HepG2 (cell line): ENCODE results near the gene SPN. TPM values are rescaled to one million over a fixed set of nuclear protein-coding genes. Genes with fewer than 3 reads are reported as not detected.

Experiments used
- EHMT2 ChIP-seq: fragments of 200-600 bp; sonication (generic); IDR thresholded peaks from 2 replicates; pipeline ENCODE4 v1.7.0; 2017; ENCODE audit warnings: antibody characterized with exemption, low read depth, low read length, borderline replicate concordance
- HMGXB3 ChIP-seq: sonication (generic); formaldehyde crosslinking; IDR thresholded peaks from 2 replicates; pipeline ENCODE4 v1.4.0; 2020; ENCODE audit warnings: missing genetic modification reagents, borderline replicate concordance
- MBNL3 ChIP-seq: fragments of 250-450 bp; sonication (Bioruptor Pico); conservative IDR thresholded peaks from 2 replicates; pipeline ENCODE4 v1.8.0; 2022; ENCODE audit warnings: mild to moderate bottlenecking, inconsistent platforms
- ZKSCAN5 ChIP-seq: sonication (generic); formaldehyde crosslinking; IDR thresholded peaks from 2 replicates; pipeline ENCODE4 v1.5.1; 2020; ENCODE audit warnings: mild to moderate bottlenecking, missing genetic modification reagents
- ZNF124 ChIP-seq: sonication (generic); formaldehyde crosslinking; IDR thresholded peaks from 2 replicates; pipeline ENCODE4 v1.4.0; 2020; ENCODE audit warnings: missing genetic modification reagents
- ZNF589 ChIP-seq: sonication (generic); formaldehyde crosslinking; conservative IDR thresholded peaks from 2 replicates; pipeline ENCODE4 v1.8.0; 2022; ENCODE audit warnings: mild to moderate bottlenecking, moderate library complexity, missing genetic modification reagents
- ZNF598 ChIP-seq: sonication (generic); formaldehyde crosslinking; IDR thresholded peaks from 2 replicates; pipeline ENCODE4 v1.5.1; 2020; ENCODE audit warnings: mild to moderate bottlenecking, missing genetic modification reagents, borderline replicate concordance
- ZNF616 ChIP-seq: sonication (generic); formaldehyde crosslinking; IDR thresholded peaks from 2 replicates; pipeline ENCODE4 v1.5.0; 2020; ENCODE audit warnings: low read depth, mild to moderate bottlenecking, missing genetic modification reagents
- polyA plus RNA-seq, 8 experiments: library from polyadenylated mRNA; depleted of rRNA in 3 of 8; stranded (reverse) in 7 of 8; unstranded in 1 of 8; fragments of >200 nt; fragmentation: Illumina TruSeq in 4 of 8; extraction: Trizol in 4 of 8; gene quantifications; 2 replicates each; pipeline versions ENCODE4 v1.2.1 to v1.2.3, GENCODE V29; 2011 to 2016; ENCODE audit warnings: low read depth in 4 of 8, missing spikeins in 1 of 8, mixed read lengths in 1 of 8; ENCODE audit not compliant: insufficient read depth in 1 of 8
- total RNA-seq, 5 experiments: library from RNA; depleted of rRNA; stranded (reverse); fragments of >200 nt; fragmentation: Illumina TruSeq; extraction: Trizol; gene quantifications; 2 replicates each; pipeline ENCODE4 v1.2.3, GENCODE V29; 2016; ENCODE audit warnings: low read depth in 1 of 5
- TF ChIP-seq, protein P1 (sequence below): sonication (generic); formaldehyde crosslinking; IDR thresholded peaks from 2 replicates; pipeline ENCODE4 v1.5.1; 2020; ENCODE audit warnings: missing genetic modification reagents, mild to moderate bottlenecking, borderline replicate concordance
- TF ChIP-seq, protein P2 (sequence below), 2 experiments: sonication (generic) in 1 of 2; formaldehyde crosslinking in 1 of 2; IDR thresholded peaks; 2 replicates each; pipeline versions ENCODE4 v1.5.1 to v1.6.1; 2011 to 2020; ENCODE audit warnings: borderline replicate concordance in 1 of 2, low read depth in 1 of 2, low read length in 1 of 2, mild to moderate bottlenecking in 1 of 2, missing genetic modification reagents in 1 of 2, moderate library complexity in 1 of 2
- TF ChIP-seq, protein P3 (sequence below): sonication (generic); formaldehyde crosslinking; IDR thresholded peaks from 2 replicates; pipeline ENCODE4 v1.4.0; 2020; ENCODE audit warnings: missing genetic modification reagents, mild to moderate bottlenecking, borderline replicate concordance
- TF ChIP-seq, protein P4 (sequence below): sonication (generic); formaldehyde crosslinking; IDR thresholded peaks from 2 replicates; pipeline ENCODE4; 2020; ENCODE audit warnings: missing genetic modification reagents, mild to moderate bottlenecking, borderline replicate concordance

Gene SPN
- total and polyA plus RNA-seq, 2 of the 13 experiments (the other 11 are each of a cell fraction or from before 2014, with no cell fraction given), result 0.22 to 1.6 TPM

GRCh38 chr16:29645694-29646187 lies 17.3 kb upstream of the SPN start (continued):
- TF ChIP-seq MBNL3, result 0 out of 2 replicates have a peak, but pooled peaks have one; percentile 30
- TF ChIP-seq, protein P1, sequence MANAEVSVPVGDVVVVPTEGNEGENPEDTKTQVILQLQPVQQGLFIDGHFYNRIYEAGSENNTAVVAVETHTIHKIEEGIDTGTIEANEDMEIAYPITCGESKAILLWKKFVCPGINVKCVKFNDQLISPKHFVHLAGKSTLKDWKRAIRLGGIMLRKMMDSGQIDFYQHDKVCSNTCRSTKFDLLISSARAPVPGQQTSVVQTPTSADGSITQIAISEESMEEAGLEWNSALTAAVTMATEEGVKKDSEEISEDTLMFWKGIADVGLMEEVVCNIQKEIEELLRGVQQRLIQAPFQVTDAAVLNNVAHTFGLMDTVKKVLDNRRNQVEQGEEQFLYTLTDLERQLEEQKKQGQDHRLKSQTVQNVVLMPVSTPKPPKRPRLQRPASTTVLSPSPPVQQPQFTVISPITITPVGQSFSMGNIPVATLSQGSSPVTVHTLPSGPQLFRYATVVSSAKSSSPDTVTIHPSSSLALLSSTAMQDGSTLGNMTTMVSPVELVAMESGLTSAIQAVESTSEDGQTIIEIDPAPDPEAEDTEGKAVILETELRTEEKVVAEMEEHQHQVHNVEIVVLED (CRISPR knock-in tag), result peak; percentile 33; the same call in 1 of the 2 replicates
- peak; percentile 90; the same call in 1 of the 2 replicates for TF ChIP-seq ZKSCAN5 (CRISPR knock-in tag)
- TF ChIP-seq ZNF598 (CRISPR knock-in tag), result 0 out of 2 replicates have a peak, but pooled peaks have one; percentile 21
- TF ChIP-seq, protein P2, sequence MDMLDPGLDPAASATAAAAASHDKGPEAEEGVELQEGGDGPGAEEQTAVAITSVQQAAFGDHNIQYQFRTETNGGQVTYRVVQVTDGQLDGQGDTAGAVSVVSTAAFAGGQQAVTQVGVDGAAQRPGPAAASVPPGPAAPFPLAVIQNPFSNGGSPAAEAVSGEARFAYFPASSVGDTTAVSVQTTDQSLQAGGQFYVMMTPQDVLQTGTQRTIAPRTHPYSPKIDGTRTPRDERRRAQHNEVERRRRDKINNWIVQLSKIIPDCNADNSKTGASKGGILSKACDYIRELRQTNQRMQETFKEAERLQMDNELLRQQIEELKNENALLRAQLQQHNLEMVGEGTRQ (IDR thresholded peaks at IDR 0.05; ENCODE audit: low read depth, low read length), result peak; percentile 90
- TF ChIP-seq, protein P2 (CRISPR knock-in tag; IDR thresholded peaks at IDR 0.05; ENCODE audit: borderline replicate concordance), result peak; percentile 95; the same call in 1 of the 2 replicates
- 0 out of 2 replicates have a peak, but pooled peaks have one; percentile 30 for TF ChIP-seq ZNF124 (CRISPR knock-in tag)
- TF ChIP-seq, protein P3, sequence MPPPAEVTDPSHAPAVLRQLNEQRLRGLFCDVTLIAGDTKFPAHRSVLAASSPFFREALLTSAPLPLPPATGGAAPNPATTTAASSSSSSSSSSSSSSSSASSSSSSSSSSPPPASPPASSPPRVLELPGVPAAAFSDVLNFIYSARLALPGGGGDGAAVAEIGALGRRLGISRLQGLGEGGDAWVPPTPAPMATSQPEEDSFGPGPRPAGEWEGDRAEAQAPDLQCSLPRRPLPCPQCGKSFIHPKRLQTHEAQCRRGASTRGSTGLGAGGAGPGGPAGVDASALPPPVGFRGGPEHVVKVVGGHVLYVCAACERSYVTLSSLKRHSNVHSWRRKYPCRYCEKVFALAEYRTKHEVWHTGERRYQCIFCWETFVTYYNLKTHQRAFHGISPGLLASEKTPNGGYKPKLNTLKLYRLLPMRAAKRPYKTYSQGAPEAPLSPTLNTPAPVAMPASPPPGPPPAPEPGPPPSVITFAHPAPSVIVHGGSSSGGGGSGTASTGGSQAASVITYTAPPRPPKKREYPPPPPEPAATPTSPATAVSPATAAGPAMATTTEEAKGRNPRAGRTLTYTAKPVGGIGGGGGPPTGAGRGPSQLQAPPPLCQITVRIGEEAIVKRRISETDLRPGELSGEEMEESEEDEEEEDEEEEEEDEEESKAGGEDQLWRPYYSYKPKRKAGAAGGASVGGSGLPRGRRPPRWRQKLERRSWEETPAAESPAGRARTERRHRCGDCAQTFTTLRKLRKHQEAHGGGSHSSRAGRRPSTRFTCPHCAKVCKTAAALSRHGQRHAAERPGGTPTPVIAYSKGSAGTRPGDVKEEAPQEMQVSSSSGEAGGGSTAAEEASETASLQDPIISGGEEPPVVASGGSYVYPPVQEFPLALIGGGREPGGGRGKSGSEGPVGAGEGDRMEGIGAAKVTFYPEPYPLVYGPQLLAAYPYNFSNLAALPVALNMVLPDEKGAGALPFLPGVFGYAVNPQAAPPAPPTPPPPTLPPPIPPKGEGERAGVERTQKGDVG, result 0 out of 2 replicates have a peak, but pooled peaks have one; percentile 35
- peak; percentile 91 for TF ChIP-seq EHMT2
- TF ChIP-seq ZNF616 (CRISPR knock-in tag), result no peak
- TF ChIP-seq HMGXB3 (CRISPR knock-in tag), result peak; percentile 95
- TF ChIP-seq, protein P4, sequence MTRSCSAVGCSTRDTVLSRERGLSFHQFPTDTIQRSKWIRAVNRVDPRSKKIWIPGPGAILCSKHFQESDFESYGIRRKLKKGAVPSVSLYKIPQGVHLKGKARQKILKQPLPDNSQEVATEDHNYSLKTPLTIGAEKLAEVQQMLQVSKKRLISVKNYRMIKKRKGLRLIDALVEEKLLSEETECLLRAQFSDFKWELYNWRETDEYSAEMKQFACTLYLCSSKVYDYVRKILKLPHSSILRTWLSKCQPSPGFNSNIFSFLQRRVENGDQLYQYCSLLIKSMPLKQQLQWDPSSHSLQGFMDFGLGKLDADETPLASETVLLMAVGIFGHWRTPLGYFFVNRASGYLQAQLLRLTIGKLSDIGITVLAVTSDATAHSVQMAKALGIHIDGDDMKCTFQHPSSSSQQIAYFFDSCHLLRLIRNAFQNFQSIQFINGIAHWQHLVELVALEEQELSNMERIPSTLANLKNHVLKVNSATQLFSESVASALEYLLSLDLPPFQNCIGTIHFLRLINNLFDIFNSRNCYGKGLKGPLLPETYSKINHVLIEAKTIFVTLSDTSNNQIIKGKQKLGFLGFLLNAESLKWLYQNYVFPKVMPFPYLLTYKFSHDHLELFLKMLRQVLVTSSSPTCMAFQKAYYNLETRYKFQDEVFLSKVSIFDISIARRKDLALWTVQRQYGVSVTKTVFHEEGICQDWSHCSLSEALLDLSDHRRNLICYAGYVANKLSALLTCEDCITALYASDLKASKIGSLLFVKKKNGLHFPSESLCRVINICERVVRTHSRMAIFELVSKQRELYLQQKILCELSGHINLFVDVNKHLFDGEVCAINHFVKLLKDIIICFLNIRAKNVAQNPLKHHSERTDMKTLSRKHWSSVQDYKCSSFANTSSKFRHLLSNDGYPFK (CRISPR knock-in tag), result peak; percentile 54; the same call in 1 of the 2 replicates
- no peak for TF ChIP-seq ZNF589 (CRISPR knock-in tag)
